Measurements from ENCODE around the gene DLG2. TPM values are rescaled to one million over a fixed set of nuclear protein-coding genes. Genes with fewer than 3 reads are reported as not detected.
A peak's percentile ranks its signal among the peaks of the same experiment; 100 is the strongest.

The DLG2 gene
- total RNA-seq, 1 donor from 2014 or later, result 0.17 TPM

DNA sequence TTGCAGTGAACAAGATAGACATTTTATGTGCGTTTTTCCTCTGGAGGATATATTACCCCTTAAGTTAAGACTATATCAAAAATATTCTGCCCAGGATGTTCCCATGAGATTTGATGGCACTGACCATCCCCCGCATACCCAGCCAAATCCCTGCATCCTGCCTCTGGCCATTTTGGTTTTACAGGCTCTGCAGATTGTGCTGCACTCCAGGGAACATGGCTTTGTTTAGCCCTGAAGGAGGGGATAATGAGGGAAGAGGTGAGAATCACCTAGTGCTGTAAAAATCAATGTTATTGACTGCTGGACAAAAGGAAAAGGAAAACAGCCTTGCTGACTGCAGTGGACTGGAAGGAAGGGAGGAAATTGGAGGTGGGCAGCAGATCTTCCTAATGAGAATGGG lies 717.4 kb downstream of the DLG2 start:
- TF ChIP-seq, protein P1, sequence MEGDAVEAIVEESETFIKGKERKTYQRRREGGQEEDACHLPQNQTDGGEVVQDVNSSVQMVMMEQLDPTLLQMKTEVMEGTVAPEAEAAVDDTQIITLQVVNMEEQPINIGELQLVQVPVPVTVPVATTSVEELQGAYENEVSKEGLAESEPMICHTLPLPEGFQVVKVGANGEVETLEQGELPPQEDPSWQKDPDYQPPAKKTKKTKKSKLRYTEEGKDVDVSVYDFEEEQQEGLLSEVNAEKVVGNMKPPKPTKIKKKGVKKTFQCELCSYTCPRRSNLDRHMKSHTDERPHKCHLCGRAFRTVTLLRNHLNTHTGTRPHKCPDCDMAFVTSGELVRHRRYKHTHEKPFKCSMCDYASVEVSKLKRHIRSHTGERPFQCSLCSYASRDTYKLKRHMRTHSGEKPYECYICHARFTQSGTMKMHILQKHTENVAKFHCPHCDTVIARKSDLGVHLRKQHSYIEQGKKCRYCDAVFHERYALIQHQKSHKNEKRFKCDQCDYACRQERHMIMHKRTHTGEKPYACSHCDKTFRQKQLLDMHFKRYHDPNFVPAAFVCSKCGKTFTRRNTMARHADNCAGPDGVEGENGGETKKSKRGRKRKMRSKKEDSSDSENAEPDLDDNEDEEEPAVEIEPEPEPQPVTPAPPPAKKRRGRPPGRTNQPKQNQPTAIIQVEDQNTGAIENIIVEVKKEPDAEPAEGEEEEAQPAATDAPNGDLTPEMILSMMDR (conservative IDR thresholded peaks at IDR 0.05; ENCODE audit: low read depth, low read length), result no peak
- no peak for DNase-seq (ENCODE audit: low read depth)
- no peak overlapping the region for H3K4me3 ChIP-seq (ENCODE audit: low read depth, low read length)

DNA sequence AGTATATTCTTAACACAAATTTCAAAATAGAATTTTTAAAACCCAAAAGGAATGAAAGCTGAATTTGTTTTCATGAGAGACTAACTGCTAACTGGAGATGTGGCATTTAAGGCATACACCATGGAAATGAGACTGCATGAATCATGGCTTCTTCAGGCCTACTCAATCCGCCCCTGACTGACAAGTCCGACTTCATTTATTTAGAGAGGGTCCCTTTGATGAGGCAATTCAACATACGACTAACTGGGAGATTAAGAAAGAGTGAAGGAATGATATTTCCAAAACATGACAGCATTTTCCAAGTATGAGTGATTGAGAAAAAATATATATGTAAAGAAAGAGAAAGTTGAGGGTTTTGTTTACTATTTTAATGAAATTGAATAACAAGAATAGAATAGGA lies 720.1 kb downstream of the DLG2 start:
- DNase-seq (ENCODE audit: low read depth), result no peak
- no peak overlapping the region for H3K4me3 ChIP-seq (ENCODE audit: low read depth, low read length)
- TF ChIP-seq, protein P1 (conservative IDR thresholded peaks at IDR 0.05; ENCODE audit: low read depth, low read length), result no peak

DNA sequence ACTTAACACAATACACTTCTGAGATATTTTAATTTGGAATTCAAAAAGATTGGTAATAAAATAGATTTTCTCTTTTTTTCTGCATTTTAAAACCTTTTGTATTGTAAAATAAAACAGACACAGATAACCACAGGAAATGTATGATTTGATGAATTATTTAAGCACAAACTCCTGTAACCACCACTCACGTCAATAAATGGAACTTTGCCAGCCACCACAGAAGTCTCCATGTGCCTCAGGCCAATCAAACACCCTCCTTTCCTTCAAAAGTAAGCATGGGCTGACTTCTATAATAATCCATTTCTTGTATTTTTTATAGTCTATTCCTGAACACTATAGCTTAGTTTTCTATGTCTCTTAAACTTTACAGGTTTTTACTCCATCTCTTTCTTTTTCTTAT lies 721.7 kb downstream of the DLG2 start:
- no peak for DNase-seq (ENCODE audit: low read depth)
- TF ChIP-seq, protein P1 (conservative IDR thresholded peaks at IDR 0.05; ENCODE audit: low read depth, low read length), result no peak
- no peak overlapping the region for H3K4me3 ChIP-seq (ENCODE audit: low read depth, low read length)

DNA sequence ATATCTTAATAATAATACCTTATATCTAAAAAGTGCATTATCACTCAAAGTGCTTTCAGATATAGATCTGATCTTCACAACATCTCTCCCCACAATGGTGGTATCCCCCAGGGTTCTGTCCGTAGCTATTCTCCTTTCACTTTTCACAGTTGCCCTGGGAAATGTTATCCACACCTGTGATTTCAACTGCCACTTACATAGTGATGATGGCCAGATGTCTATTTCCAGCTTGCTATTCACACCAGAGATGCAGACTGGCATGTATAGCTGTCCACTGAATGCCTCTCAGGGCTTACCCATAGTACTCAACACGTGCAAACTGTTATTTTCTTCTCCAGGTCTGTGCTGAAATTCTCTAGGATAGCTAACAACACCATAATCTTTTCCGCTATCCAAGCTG lies 724.7 kb downstream of the DLG2 start:
- no peak for DNase-seq (ENCODE audit: low read depth)
- TF ChIP-seq, protein P1 (conservative IDR thresholded peaks at IDR 0.05; ENCODE audit: low read depth, low read length), result no peak
- no peak overlapping the region for H3K4me3 ChIP-seq (ENCODE audit: low read depth, low read length)

DNA sequence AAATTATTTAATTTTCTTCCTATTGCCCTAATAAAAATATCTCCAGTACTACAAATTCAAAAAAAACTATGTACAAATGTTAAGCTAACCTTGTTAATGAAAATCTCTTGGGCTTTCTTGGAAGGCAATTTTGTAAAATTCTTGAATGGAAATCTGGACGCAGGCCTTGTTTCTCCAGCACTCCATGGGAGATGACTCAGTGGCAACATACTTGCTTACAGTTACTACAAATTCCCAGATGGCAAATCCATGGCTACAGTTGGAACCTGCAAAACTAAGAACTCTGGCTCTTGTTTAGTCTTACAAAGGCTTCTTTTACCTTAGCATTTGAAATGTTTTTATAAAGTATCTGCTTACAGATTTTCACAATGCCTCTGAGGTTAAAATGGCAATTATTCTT lies 725.2 kb downstream of the DLG2 start:
- TF ChIP-seq, protein P1 (conservative IDR thresholded peaks at IDR 0.05; ENCODE audit: low read depth, low read length), result no peak
- no peak for DNase-seq (ENCODE audit: low read depth)
- no peak overlapping the region for H3K4me3 ChIP-seq (ENCODE audit: low read depth, low read length)

DNA sequence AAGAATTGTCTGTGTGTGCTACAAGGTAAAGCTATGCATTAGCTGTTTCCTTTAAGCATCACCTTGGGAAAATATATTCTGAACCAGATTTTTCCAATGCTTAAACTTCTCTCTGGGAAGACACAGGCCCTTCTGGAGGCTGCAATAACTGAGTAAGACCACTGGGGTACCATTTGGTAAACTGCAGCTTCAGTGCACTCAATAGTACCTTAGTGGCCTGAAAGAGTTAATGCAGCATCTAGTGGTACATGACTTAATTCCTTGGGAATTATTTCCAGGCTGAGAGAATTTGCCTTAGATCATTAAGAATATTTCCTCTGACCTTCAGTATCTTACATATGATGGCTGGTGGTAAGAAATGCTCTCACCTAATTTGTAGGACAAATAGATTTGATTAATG lies 727.4 kb downstream of the DLG2 start:
- no peak for DNase-seq (ENCODE audit: low read depth)
- no peak overlapping the region for H3K4me3 ChIP-seq (ENCODE audit: low read depth, low read length)
- TF ChIP-seq, protein P1 (conservative IDR thresholded peaks at IDR 0.05; ENCODE audit: low read depth, low read length), result peak; percentile 46

DNA sequence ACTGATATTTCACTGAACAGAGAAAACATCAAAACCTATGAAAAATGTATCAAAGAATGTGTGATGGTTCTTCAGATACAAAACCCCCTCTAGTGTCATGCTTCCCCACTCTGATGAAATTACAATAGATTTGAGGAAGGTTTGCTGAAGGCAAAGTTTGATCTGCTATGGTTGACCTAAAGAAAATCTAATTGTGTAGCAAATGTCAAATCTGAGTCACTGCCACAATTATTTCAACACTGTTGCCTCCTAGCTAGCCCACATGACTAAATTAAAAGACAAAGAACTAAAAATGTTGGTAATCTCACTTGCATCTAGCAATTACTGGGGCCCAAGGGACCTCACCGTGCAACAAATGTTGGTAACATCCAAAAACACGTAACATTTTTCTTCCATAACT lies 728.0 kb downstream of the DLG2 start:
- TF ChIP-seq, protein P1 (conservative IDR thresholded peaks at IDR 0.05; ENCODE audit: low read depth, low read length), result no peak
- no peak overlapping the region for H3K4me3 ChIP-seq (ENCODE audit: low read depth, low read length)
- DNase-seq (ENCODE audit: low read depth), result no peak

Measured in epithelial cell of proximal tubule (primary cell).